ENCODE results near the gene S100A14. TPM values are rescaled to one million over a fixed set of nuclear protein-coding genes. Genes with fewer than 3 reads are reported as not detected.

S100A14 gene
- polyA plus RNA-seq, 1 of the 3 experiments (the other 2 are of a cell fraction), result 0.15 TPM

GRCh38 chr1:153643100-153643499, 27.0 kb upstream of the S100A14 start (continued):
- TF ChIP-seq, protein P1, sequence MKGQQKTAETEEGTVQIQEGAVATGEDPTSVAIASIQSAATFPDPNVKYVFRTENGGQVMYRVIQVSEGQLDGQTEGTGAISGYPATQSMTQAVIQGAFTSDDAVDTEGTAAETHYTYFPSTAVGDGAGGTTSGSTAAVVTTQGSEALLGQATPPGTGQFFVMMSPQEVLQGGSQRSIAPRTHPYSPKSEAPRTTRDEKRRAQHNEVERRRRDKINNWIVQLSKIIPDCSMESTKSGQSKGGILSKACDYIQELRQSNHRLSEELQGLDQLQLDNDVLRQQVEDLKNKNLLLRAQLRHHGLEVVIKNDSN (IDR thresholded peaks at IDR 0.05; ENCODE audit: borderline replicate concordance, low read depth), result no peak
- TF ChIP-seq GATA2 (CRISPR knock-in tag; IDR thresholded peaks at IDR 0.05) (no peak), ELF1 (IDR thresholded peaks at IDR 0.05) (no peak), POLR2AphosphoS5 (IDR thresholded peaks at IDR 0.05; ENCODE audit: low read depth, low read length) (no peak), EZH2phosphoT487 (IDR thresholded peaks at IDR 0.05; ENCODE audit: borderline replicate concordance, low read depth) (no peak), RXRA (IDR thresholded peaks at IDR 0.05; ENCODE audit: borderline replicate concordance, low read depth) (no peak), GABPA (IDR thresholded peaks at IDR 0.05; ENCODE audit: low read depth) (no peak), USF2 (IDR thresholded peaks at IDR 0.05; ENCODE audit: borderline replicate concordance, low read depth, low read length) (no peak), RFX5 (IDR thresholded peaks at IDR 0.05; ENCODE audit: low read length) (no peak), TCF12 (IDR thresholded peaks at IDR 0.05) (no peak), EP300 (IDR thresholded peaks at IDR 0.05; ENCODE audit: borderline replicate concordance in 1 of 2, low read depth in 1 of 2, low read length in 1 of 2) (no peak), IRF3 (IDR thresholded peaks at IDR 0.05; ENCODE audit: low read depth, low read length) (no peak)
- TF ChIP-seq, protein P2, sequence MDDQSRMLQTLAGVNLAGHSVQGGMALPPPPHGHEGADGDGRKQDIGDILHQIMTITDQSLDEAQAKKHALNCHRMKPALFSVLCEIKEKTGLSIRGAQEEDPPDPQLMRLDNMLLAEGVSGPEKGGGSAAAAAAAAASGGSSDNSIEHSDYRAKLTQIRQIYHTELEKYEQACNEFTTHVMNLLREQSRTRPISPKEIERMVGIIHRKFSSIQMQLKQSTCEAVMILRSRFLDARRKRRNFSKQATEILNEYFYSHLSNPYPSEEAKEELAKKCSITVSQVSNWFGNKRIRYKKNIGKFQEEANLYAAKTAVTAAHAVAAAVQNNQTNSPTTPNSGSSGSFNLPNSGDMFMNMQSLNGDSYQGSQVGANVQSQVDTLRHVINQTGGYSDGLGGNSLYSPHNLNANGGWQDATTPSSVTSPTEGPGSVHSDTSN (IDR thresholded peaks at IDR 0.05), result no peak

DNA sequence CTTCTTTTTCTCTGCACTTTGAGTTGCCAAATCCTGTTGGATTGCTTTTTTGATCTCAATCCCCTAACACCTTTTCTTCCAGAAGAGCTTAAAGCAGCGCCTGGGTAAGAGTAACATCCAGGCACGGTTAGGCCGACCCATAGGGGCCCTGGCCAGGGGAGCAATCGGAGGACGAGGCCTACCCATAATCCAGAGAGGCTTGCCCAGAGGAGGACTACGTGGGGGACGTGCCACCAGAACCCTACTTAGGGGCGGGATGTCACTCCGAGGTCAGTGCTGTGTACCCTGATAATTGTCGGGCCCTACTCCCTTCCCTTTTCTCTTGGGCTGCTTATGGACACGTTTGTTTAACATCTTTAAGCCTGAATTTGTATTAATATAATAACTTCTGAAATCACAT, 26.0 kb upstream of the S100A14 start:
- ChIA-PET POLR2A (no interaction called here), CTCF (no interaction called here)
- H3K4me2 ChIP-seq, result no peak overlapping the region
- no peaks in the 10 kb centered on the region for H3K27me3 ChIP-seq (ENCODE audit: insufficient read depth)
- H2AFZ ChIP-seq (ENCODE audit: low read depth), result no peak overlapping the region
- no peaks in the 10 kb centered on the region for H3K9me3 ChIP-seq
- DNase-seq, result no peak
- H3K4me3 ChIP-seq (ENCODE audit: low read depth in 2 of 2, low read length in 1 of 2), result no peak overlapping the region
- H3K27ac ChIP-seq (ENCODE audit: low read depth in 2 of 2, low read length in 1 of 2), result no peak overlapping the region
- no peak overlapping the region for H3K9ac ChIP-seq
- no peaks in the 10 kb centered on the region for H3K4me1 ChIP-seq (ENCODE audit: control insufficient read depth in 1 of 2, insufficient read depth in 2 of 2, low read depth in 1 of 2, low read length in 1 of 2)
- peaks cover 36% of the 10 kb centered on the region for H3F3A ChIP-seq (replicated peaks; ENCODE audit: insufficient read depth)
- H3K36me3 ChIP-seq (replicated peaks in 1 of 2; ENCODE audit: control insufficient read depth in 1 of 2, insufficient read depth in 2 of 2, low read length in 1 of 2), result peaks cover 82 to 92% of the 10 kb centered on the region in 2 experiments
- no peaks in the 10 kb centered on the region for H3K9me2 ChIP-seq
- TF ChIP-seq, protein P3, sequence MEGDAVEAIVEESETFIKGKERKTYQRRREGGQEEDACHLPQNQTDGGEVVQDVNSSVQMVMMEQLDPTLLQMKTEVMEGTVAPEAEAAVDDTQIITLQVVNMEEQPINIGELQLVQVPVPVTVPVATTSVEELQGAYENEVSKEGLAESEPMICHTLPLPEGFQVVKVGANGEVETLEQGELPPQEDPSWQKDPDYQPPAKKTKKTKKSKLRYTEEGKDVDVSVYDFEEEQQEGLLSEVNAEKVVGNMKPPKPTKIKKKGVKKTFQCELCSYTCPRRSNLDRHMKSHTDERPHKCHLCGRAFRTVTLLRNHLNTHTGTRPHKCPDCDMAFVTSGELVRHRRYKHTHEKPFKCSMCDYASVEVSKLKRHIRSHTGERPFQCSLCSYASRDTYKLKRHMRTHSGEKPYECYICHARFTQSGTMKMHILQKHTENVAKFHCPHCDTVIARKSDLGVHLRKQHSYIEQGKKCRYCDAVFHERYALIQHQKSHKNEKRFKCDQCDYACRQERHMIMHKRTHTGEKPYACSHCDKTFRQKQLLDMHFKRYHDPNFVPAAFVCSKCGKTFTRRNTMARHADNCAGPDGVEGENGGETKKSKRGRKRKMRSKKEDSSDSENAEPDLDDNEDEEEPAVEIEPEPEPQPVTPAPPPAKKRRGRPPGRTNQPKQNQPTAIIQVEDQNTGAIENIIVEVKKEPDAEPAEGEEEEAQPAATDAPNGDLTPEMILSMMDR (IDR thresholded peaks at IDR 0.05), result no peak
- no peak for TF ChIP-seq TAF1 (IDR thresholded peaks at IDR 0.05; ENCODE audit: borderline replicate concordance, low read depth, low read length)
- no peak for TF ChIP-seq EP300 (IDR thresholded peaks at IDR 0.05; ENCODE audit: borderline replicate concordance in 1 of 2, low read depth in 1 of 2, low read length in 1 of 2)
- no peak for TF ChIP-seq RXRA (IDR thresholded peaks at IDR 0.05; ENCODE audit: borderline replicate concordance, low read depth)
- TF ChIP-seq USF2 (IDR thresholded peaks at IDR 0.05; ENCODE audit: borderline replicate concordance, low read depth, low read length), result no peak
- no peak for TF ChIP-seq EZH2phosphoT487 (IDR thresholded peaks at IDR 0.05; ENCODE audit: borderline replicate concordance, low read depth)
- TF ChIP-seq TCF12 (IDR thresholded peaks at IDR 0.05), result no peak
- no peak for TF ChIP-seq JUND (IDR thresholded peaks at IDR 0.05)
- TF ChIP-seq YY1 (IDR thresholded peaks at IDR 0.05; ENCODE audit: low read depth), result no peak
- TF ChIP-seq, protein P2 (IDR thresholded peaks at IDR 0.05), result no peak
- no peak for TF ChIP-seq IRF3 (IDR thresholded peaks at IDR 0.05; ENCODE audit: low read depth, low read length)
- TF ChIP-seq CHD2 (IDR thresholded peaks at IDR 0.05; ENCODE audit: low read length, partially characterized antibody), result no peak
- no peak for TF ChIP-seq POLR2AphosphoS5 (IDR thresholded peaks at IDR 0.05; ENCODE audit: low read depth, low read length)
- no peak for TF ChIP-seq FOSL2 (IDR thresholded peaks at IDR 0.05; ENCODE audit: borderline replicate concordance, low read depth)
- TF ChIP-seq RFX5 (IDR thresholded peaks at IDR 0.05; ENCODE audit: low read length), result no peak
- no peak for TF ChIP-seq NRF1 (IDR thresholded peaks at IDR 0.05; ENCODE audit: low read depth, low read length)
- WGBS (ENCODE audit: low lambda C conversion rate), result 92% methylated on average over 11 of the region's 11 CpGs
- H3K79me2 ChIP-seq (ENCODE audit: insufficient read depth), result peaks cover 60% of the 10 kb centered on the region
- no peaks in the 10 kb centered on the region for H4K20me1 ChIP-seq (ENCODE audit: insufficient read depth)

All from SK-N-SH (cell line).